Smooth muscle cell (in vitro differentiated cells): ENCODE data around the gene MTNR1A. TPM values are rescaled to one million over a fixed set of nuclear protein-coding genes. Genes with fewer than 3 reads are reported as not detected.

ENCODE experiments used
- DNase-seq: peaks from one replicate; lab custom pipeline; 2025; ENCODE audit not compliant: unreplicated experiment; lab: John Stamatoyannopoulos, UW
- H2AFZ ChIP-seq: fragments of 200-600 bp; sonication (generic); 2 replicates; pipeline ENCODE4 v1.6.0; 2016; ENCODE audit warnings: antibody characterized with exemption, low read depth, mild to moderate bottlenecking
- H3F3A ChIP-seq: fragments of 200-600 bp; sonication (generic); 2 replicates; pipeline ENCODE4 v1.6.0; 2017; ENCODE audit warnings: antibody characterized with exemption, low read depth
- H3K27ac ChIP-seq: fragments of 200-600 bp; sonication (generic); 2 replicates; pipeline ENCODE4 v1.5.1; 2016; ENCODE audit warnings: low read depth, mild to moderate bottlenecking
- H3K27me3 ChIP-seq: fragments of 200-600 bp; sonication (generic); 2 replicates; pipeline ENCODE4 v1.6.1; 2016; ENCODE audit warnings: low read depth, mild to moderate bottlenecking
- H3K36me3 ChIP-seq: fragments of 200-600 bp; sonication (generic); 2 replicates; pipeline ENCODE4 v1.5.1; 2016; ENCODE audit warnings: low read depth
- H3K4me1 ChIP-seq: fragments of 200-600 bp; sonication (generic); 2 replicates; pipeline ENCODE4 v1.5.1; 2016; ENCODE audit warnings: low read depth
- H3K4me2 ChIP-seq: fragments of 200-600 bp; sonication (generic); 2 replicates; pipeline ENCODE4 v1.6.0; 2016; ENCODE audit warnings: mild to moderate bottlenecking
- H3K4me3 ChIP-seq: fragments of 200-600 bp; sonication (generic); 2 replicates; pipeline ENCODE4 v1.5.1; 2016; ENCODE audit warnings: mild to moderate bottlenecking
- H3K79me2 ChIP-seq: fragments of 200-600 bp; sonication (generic); 2 replicates; pipeline ENCODE4 v1.6.0; 2016; ENCODE audit warnings: low read depth, mild to moderate bottlenecking
- H3K9ac ChIP-seq: fragments of 200-600 bp; sonication (generic); 2 replicates; pipeline ENCODE4 v1.6.0; 2016; ENCODE audit warnings: low read depth
- H3K9me3 ChIP-seq: fragments of 200-600 bp; sonication (generic); replicated peaks from 2 replicates; pipeline ENCODE4 v1.5.1; 2016; ENCODE audit warnings: low read depth
- H4K20me1 ChIP-seq: fragments of 200-600 bp; sonication (generic); 2 replicates; pipeline ENCODE4 v1.6.0; 2016; ENCODE audit warnings: low read depth
- WGBS: methylation state at CpG from one replicate; pipeline ENCODE4 v1.1.7; 2016; ENCODE audit warnings: low lambda C conversion rate; 5-methylcytosine and 5-hydroxymethylcytosine counted together
- polyA plus RNA-seq: library from polyadenylated mRNA; unstranded; fragments of >200 nt; fragmentation: Nextera tagmentation; extraction: Ambion mirVana; gene quantifications from 2 replicates; pipeline ENCODE4 v1.2.1, GENCODE V29; 2016
- total RNA-seq: library from RNA; depleted of rRNA; stranded (reverse); fragments of >200 nt; gene quantifications from 2 replicates; pipeline ENCODE4 v1.2.3, GENCODE V29; 2014
- TF ChIP-seq, protein P1 (sequence below): fragments of 200-600 bp; sonication (generic); IDR thresholded peaks from 2 replicates; pipeline ENCODE4 v1.5.1; 2017; ENCODE audit warnings: borderline replicate concordance, mild to moderate bottlenecking, antibody characterized with exemption; ENCODE audit not compliant: insufficient read depth, poor library complexity, severe bottlenecking

Gene MTNR1A
- total and polyA plus RNA-seq, 2 experiments from 2014 or later: not detected

- Histone ChIP-seq H3K27ac (no peak overlapping the region), H3K9ac (no peak overlapping the region), H3K4me1 (no peaks in the 10 kb centered on the region), H3K4me2 (no peak overlapping the region), H3K36me3 (peaks cover 69% of the 10 kb centered on the region), H3K9me3 (no peaks in the 10 kb centered on the region), H3K4me3 (no peak overlapping the region), H2AFZ (no peak overlapping the region), H3K79me2 (no peaks in the 10 kb centered on the region), H3K27me3 (no peaks in the 10 kb centered on the region), H4K20me1 (peaks cover 86% of the 10 kb centered on the region), H3F3A (no peaks in the 10 kb centered on the region)
- WGBS: 99% methylated on average over 10 of the region's 10 CpGs
- TF ChIP-seq, protein P1, sequence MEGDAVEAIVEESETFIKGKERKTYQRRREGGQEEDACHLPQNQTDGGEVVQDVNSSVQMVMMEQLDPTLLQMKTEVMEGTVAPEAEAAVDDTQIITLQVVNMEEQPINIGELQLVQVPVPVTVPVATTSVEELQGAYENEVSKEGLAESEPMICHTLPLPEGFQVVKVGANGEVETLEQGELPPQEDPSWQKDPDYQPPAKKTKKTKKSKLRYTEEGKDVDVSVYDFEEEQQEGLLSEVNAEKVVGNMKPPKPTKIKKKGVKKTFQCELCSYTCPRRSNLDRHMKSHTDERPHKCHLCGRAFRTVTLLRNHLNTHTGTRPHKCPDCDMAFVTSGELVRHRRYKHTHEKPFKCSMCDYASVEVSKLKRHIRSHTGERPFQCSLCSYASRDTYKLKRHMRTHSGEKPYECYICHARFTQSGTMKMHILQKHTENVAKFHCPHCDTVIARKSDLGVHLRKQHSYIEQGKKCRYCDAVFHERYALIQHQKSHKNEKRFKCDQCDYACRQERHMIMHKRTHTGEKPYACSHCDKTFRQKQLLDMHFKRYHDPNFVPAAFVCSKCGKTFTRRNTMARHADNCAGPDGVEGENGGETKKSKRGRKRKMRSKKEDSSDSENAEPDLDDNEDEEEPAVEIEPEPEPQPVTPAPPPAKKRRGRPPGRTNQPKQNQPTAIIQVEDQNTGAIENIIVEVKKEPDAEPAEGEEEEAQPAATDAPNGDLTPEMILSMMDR: no peak
- no peak for DNase-seq
Measured at GRCh38 chr4:186599483-186599882, 44.1 kb upstream of the MTNR1A start.

DNA sequence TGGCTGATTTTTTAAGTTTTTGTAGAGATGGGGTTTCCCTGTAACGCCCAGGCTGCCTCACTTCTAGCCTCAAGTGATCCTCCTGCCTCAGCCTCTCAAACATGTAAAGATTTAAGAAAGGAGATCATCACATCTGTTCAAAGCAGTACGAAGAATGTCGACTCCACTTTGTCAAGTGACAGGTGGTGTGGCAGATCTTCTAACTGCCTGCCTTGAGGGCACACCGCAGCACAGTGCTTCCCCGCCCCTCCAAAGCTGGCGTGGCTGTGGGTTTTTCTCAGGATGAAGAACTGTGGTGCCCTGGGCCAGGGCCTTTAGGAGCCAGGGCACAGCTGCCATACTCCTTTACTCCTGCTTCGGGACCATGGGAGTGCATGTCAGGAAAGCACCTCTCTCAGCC, 43.3 kb upstream of the MTNR1A start:
- TF ChIP-seq, protein P1: no peak
- Histone ChIP-seq H3K9me3 (no peaks in the 10 kb centered on the region), H3K36me3 (peaks cover 62% of the 10 kb centered on the region), H3K4me1 (no peaks in the 10 kb centered on the region), H3K27me3 (no peaks in the 10 kb centered on the region), H3K4me3 (no peak overlapping the region), H3K27ac (no peak overlapping the region), H3K9ac (no peak overlapping the region), H2AFZ (no peak overlapping the region), H3K79me2 (no peaks in the 10 kb centered on the region), H3K4me2 (no peak overlapping the region), H3F3A (no peaks in the 10 kb centered on the region), H4K20me1 (peaks cover 81% of the 10 kb centered on the region)
- WGBS: 97% methylated on average over 7 of the region's 7 CpGs
- no peak for DNase-seq

DNA sequence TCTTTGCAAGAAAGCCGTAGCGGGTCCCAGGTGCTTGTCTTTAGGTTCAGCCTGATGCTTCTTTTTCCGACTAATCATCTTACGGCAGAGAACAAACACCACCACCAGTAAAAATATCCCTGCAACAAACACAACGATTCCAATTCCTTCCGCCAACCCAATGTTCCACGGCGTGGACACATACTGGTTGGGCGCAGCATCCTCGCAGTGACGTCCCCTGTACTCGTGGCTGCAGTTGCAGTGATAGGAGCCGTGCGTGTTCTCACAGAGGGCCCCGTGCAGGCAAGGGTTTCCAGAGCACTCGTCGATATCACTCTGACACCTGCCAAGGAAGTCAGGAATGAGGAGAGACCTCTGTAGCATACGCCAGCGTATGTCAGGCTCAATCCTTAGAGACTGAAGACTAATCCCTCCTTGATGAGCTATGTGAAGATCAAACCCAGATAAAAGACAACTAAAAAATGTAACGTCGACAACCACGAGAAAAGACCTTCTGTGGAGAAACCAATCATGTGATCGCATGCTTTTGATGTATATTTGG, 41.6 kb upstream of the MTNR1A start:
- Histone ChIP-seq H4K20me1 (peaks cover 86% of the 10 kb centered on the region), H3F3A (no peaks in the 10 kb centered on the region), H2AFZ (no peak overlapping the region), H3K27ac (no peak overlapping the region), H3K79me2 (no peaks in the 10 kb centered on the region), H3K36me3 (peaks cover 54% of the 10 kb centered on the region), H3K9ac (no peak overlapping the region), H3K27me3 (no peaks in the 10 kb centered on the region), H3K4me1 (no peaks in the 10 kb centered on the region), H3K4me3 (no peak overlapping the region), H3K9me3 (no peaks in the 10 kb centered on the region), H3K4me2 (no peak overlapping the region)
- no peak for DNase-seq
- TF ChIP-seq, protein P1: no peak
- 97% methylated on average over 23 of the region's 23 CpGs for WGBS

- Histone ChIP-seq H3K4me3 (no peak overlapping the region), H3K4me1 (no peaks in the 10 kb centered on the region), H3K27me3 (no peaks in the 10 kb centered on the region), H3K9me3 (no peaks in the 10 kb centered on the region), H3K79me2 (no peaks in the 10 kb centered on the region), H3K4me2 (no peak overlapping the region), H3K27ac (no peak overlapping the region), H4K20me1 (peaks cover 86% of the 10 kb centered on the region), H3K36me3 (peaks cover 50% of the 10 kb centered on the region), H3F3A (no peaks in the 10 kb centered on the region), H2AFZ (no peak overlapping the region), H3K9ac (no peak overlapping the region)
- WGBS: 99% methylated on average over 12 of the region's 12 CpGs
- TF ChIP-seq, protein P1: no peak
- no peak for DNase-seq
Measured at GRCh38 chr4:186596346-186596745, 41.0 kb upstream of the MTNR1A start.
